ENCODE measurements around the gene EIF4H. TPM values are rescaled to one million over a fixed set of nuclear protein-coding genes. Genes with fewer than 3 reads are reported as not detected.

Gene EIF4H
- total and polyA plus RNA-seq, 9 of the 15 experiments (the other 6 are each of a cell fraction or from before 2014, with no cell fraction given) = 11.0 to 435 (median 319) TPM

- CTCF ChIA-PET (ENCODE audit: low intra/inter-chr PET ratio) = interaction anchor here (0.6 to 2.3 kb wide), 3 partner anchors 116 to 208 kb away, joined by 3 to 11 read pairs (median 3); no protein-coding TSS in a partner anchor
- in situ Hi-C loops (cut with MboI) (no loop called here), intact Hi-C loops (cut with micrococcal nuclease) (loop anchor here (1.0 kb wide), 1 partner anchor 116 kb away; no protein-coding TSS in a partner anchor)
- no peak overlapping the region for H3K4me2 ChIP-seq (ENCODE audit: insufficient read depth, low read length)
- DNase-seq (ENCODE audit: extremely low read depth in 1 of 4, low spot score in 3 of 4) (peak; percentile 43 to 57 (median 48)), FAIRE-seq (peak; percentile 74), ATAC-seq (peak; percentile 80)
- H4K20me1 ChIP-seq (replicated peaks; ENCODE audit: control insufficient read depth, insufficient read depth, low read length) = peaks cover 88% of the 10 kb centered on the region
- no peak overlapping the region for H3K27ac ChIP-seq (ENCODE audit: extremely low read depth, low read depth, low read length)
- H3K36me3 ChIP-seq (ENCODE audit: control insufficient read depth, insufficient read depth, low read length) = peaks cover 96% of the 10 kb centered on the region
- H3K4me1 ChIP-seq (replicated peaks in 1 of 2; ENCODE audit: control insufficient read depth in 2 of 2, insufficient read depth in 2 of 2, low read length in 2 of 2) = no peaks in the 10 kb centered on the region; a peak in 3 of 5 replicates
- no peaks in the 10 kb centered on the region for H3K9me3 ChIP-seq (replicated peaks; ENCODE audit: control insufficient read depth, insufficient read depth, low read depth, low read length)
- H3K9me1 ChIP-seq (ENCODE audit: control insufficient read depth, insufficient read depth, low read length) = no peaks in the 10 kb centered on the region
- BruUV-seq (replicated peaks) = no TSS peak
- no peak overlapping the region for H2AFZ ChIP-seq (ENCODE audit: low read depth, low read length)
- no peaks in the 10 kb centered on the region for H3K27me3 ChIP-seq (ENCODE audit: control insufficient read depth in 2 of 2, insufficient read depth in 2 of 2, low read length in 2 of 2)
- 74% methylated on average over 7 of the region's 7 CpGs for WGBS (ENCODE audit: insufficient coverage, low coverage, missing lambda C conversion rate)
- peaks cover 100% of the 10 kb centered on the region for H3K79me2 ChIP-seq (ENCODE audit: control insufficient read depth, insufficient read depth, low read length)
- no peak overlapping the region for H3K9ac ChIP-seq (ENCODE audit: insufficient read depth in 1 of 2, low read depth in 2 of 2, low read length in 2 of 2)
- H3K4me3 ChIP-seq = no peak overlapping the region
- POLR2A ChIA-PET = interaction anchor here (0.8 to 3.5 kb wide), 9 partner anchors 8 to 217 kb away, joined by 3 to 29 read pairs (median 4); partner anchors contain the start of gene EIF4H
- TF ChIP-seq PCBP2 (IDR thresholded peaks at IDR 0.05; ENCODE audit: low read depth, low read length, poor library complexity, severe bottlenecking) = no peak
- TF ChIP-seq LCOR (CRISPR knock-in tag; IDR thresholded peaks at IDR 0.05) = no peak
- no peak for TF ChIP-seq ZNF398 (CRISPR knock-in tag; IDR thresholded peaks at IDR 0.05)
- TF ChIP-seq KAT7 (CRISPR knock-in tag; IDR thresholded peaks at IDR 0.05; ENCODE audit: borderline replicate concordance) = no peak
- TF ChIP-seq FOXJ2 (tag; IDR thresholded peaks at IDR 0.05) = no peak
- no peak for TF ChIP-seq ZNF551 (CRISPR knock-in tag; IDR thresholded peaks at IDR 0.05)
- no peak for TF ChIP-seq GATAD2A (IDR thresholded peaks at IDR 0.05)
- TF ChIP-seq YY1 (IDR thresholded peaks at IDR 0.05; ENCODE audit: borderline replicate concordance in 1 of 3, control insufficient read depth in 1 of 3, extremely low read depth in 1 of 3, insufficient read depth in 3 of 3, insufficient read length in 1 of 3, insufficient replicate concordance in 2 of 3, low read depth in 1 of 3, low read length in 2 of 3) = no peak
- TF ChIP-seq CTCF (IDR thresholded peaks at IDR 0.05 in 2 of 3, conservative IDR thresholded peaks at IDR 0.05 in 1 of 3; ENCODE audit: insufficient read depth in 2 of 3, low read depth in 1 of 3, low read length in 3 of 3) = peak; percentile 59 to 70 (median 64)
- TF ChIP-seq TRIM25 (IDR thresholded peaks at IDR 0.05; ENCODE audit: borderline replicate concordance) = no peak
- TF ChIP-seq CREB1 (IDR thresholded peaks at IDR 0.05) = no peak
- 0 out of 2 replicates have a peak, but pooled peaks have one; percentile 23 for TF ChIP-seq CREB1 (CRISPR knock-in tag; IDR thresholded peaks at IDR 0.05)
Measured at GRCh38 chr7:74183653-74184450, 9.7 kb downstream of the EIF4H start.

Data from K562 (cell line).